GM19452 (cell line): ENCODE data around the gene JPH3.

ENCODE experiments used
- ATAC-seq: cut with Tn5 transposase; IDR thresholded peaks from one replicate; pipeline ENCODE4 v1.9.1; 2021; ENCODE audit not compliant: unreplicated experiment

JPH3 gene

GRCh38 chr16:87598431-87598830 lies 3.9 kb upstream of the JPH3 start:
- ATAC-seq: no peak

- no peak for ATAC-seq
These were observed 2.1 kb upstream of the JPH3 start for GRCh38 chr16:87600246-87600645.

- no peak for ATAC-seq
These were observed 817 bp upstream of the JPH3 start for GRCh38 chr16:87601401-87601981.

- no peak for ATAC-seq
These were observed 744 bp downstream of the JPH3 start for GRCh38 chr16:87602821-87603683.

- no peak for ATAC-seq
These were observed 1.7 kb downstream of the JPH3 start for GRCh38 chr16:87603684-87604633.

- ATAC-seq: no peak
These were observed 2.4 kb downstream of the JPH3 start for GRCh38 chr16:87604634-87605111.

- no peak for ATAC-seq
These were observed 4.9 kb downstream of the JPH3 start for GRCh38 chr16:87607223-87607622.

GRCh38 chr16:87607871-87608270 lies 5.6 kb downstream of the JPH3 start:
- no peak for ATAC-seq

- ATAC-seq: no peak
These were observed 6.2 kb downstream of the JPH3 start for GRCh38 chr16:87608400-87608985.

GRCh38 chr16:87610026-87610425 lies 7.7 kb downstream of the JPH3 start:
- no peak for ATAC-seq

GRCh38 chr16:87611456-87611855 lies 9.1 kb downstream of the JPH3 start:
- no peak for ATAC-seq

GRCh38 chr16:87613961-87614360 lies 11.7 kb downstream of the JPH3 start:
- no peak for ATAC-seq

GRCh38 chr16:87615621-87616041 lies 13.3 kb downstream of the JPH3 start:
- ATAC-seq: no peak

GRCh38 chr16:87616556-87616955 lies 14.2 kb downstream of the JPH3 start:
- ATAC-seq: no peak

- no peak for ATAC-seq
These were observed 15.9 kb downstream of the JPH3 start for GRCh38 chr16:87618216-87618615.

- no peak for ATAC-seq
These were observed 17.3 kb downstream of the JPH3 start for GRCh38 chr16:87619360-87620200.

GRCh38 chr16:87620201-87620495 lies 17.8 kb downstream of the JPH3 start:
- ATAC-seq: no peak

GRCh38 chr16:87621550-87621829 lies 19.2 kb downstream of the JPH3 start:
- ATAC-seq: no peak

- no peak for ATAC-seq
These were observed 19.8 kb downstream of the JPH3 start for GRCh38 chr16:87621976-87622713.
